DND-41 (cell line): ENCODE results near the gene CPSF4L.

ENCODE experiments used
- EZH2 ChIP-seq: IDR thresholded peaks from 3 replicates; pipeline ENCODE4 v1.6.1; 2012; ENCODE audit warnings: borderline replicate concordance, low read depth, mild to moderate bottlenecking, moderate library complexity, low read length, inconsistent platforms; ENCODE audit not compliant: severe bottlenecking
- TF ChIP-seq, protein P1 (sequence below): IDR thresholded peaks from 2 replicates; pipeline ENCODE4 v1.5.1; 2012; ENCODE audit warnings: borderline replicate concordance, low read length, moderate library complexity, mild to moderate bottlenecking; ENCODE audit not compliant: poor library complexity, severe bottlenecking; ENCODE audit errors: extremely low read depth

DNA sequence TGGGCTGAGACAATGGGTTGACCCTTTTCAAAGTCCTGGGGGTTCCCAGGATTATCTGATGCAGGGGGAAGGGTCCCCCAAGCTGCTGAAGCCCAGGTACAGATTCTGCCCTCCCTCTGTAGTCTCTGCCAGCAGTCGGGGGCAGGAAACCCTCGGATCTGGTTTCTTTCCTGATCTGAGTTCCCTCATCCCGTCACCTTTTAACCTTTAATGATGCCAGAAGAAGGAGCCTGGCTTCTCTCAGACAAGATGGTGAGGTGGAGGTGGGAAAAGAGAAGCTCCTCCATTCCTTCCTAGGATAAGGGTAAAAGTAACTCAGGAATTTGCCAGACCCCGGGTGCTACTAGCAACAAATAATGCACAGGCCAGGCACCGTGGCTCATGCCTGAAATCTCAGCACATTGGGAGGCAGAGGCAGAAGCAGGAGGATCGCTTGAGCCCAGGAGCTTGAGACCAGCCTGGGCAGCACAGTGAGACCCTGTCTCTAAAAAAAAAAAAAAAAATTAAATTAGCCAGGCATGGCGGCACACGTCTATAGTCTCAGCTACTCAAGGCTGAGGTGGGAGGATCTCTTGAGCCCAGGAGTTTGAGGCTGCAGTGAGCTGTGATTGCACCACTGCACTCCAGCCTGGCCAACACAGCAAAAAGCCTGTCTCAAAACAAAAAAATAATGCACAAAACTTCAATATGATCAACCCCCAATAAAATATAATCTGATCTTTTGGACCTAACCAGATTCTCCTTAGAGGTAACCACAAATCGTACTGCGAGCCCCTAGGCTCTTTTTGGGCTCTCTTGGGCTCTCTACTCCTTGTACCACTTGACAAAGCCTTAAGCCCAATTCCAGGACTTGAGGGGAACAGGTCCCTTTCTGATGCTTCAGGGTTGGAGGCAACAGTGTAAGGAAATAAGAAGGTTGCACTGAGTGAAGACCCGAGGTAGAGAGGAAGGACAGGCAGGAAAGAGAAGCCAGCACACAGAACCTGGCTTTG, 44.5 kb upstream of the CPSF4L start:
- TF ChIP-seq, protein P1, sequence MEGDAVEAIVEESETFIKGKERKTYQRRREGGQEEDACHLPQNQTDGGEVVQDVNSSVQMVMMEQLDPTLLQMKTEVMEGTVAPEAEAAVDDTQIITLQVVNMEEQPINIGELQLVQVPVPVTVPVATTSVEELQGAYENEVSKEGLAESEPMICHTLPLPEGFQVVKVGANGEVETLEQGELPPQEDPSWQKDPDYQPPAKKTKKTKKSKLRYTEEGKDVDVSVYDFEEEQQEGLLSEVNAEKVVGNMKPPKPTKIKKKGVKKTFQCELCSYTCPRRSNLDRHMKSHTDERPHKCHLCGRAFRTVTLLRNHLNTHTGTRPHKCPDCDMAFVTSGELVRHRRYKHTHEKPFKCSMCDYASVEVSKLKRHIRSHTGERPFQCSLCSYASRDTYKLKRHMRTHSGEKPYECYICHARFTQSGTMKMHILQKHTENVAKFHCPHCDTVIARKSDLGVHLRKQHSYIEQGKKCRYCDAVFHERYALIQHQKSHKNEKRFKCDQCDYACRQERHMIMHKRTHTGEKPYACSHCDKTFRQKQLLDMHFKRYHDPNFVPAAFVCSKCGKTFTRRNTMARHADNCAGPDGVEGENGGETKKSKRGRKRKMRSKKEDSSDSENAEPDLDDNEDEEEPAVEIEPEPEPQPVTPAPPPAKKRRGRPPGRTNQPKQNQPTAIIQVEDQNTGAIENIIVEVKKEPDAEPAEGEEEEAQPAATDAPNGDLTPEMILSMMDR = no peak
- TF ChIP-seq EZH2 = no peak
